HEK293 (cell line): ENCODE data around the gene SLC5A4.

Experiments used
- CTCF ChIA-PET: fragments of 350-600 bp; formaldehyde crosslinking; extraction: SDS; loops from one replicate; lab custom pipeline; 2021; ENCODE audit warnings: antibody characterized with exemption; lab: Yijun Ruan, JAX
- POLR2A ChIA-PET: fragments of 300-600 bp; formaldehyde crosslinking; extraction: SDS; loops from one replicate; lab custom pipeline; 2020; ENCODE audit warnings: antibody characterized with exemption, inconsistent platforms; lab: Yijun Ruan, JAX
- H3K27ac ChIP-seq: fragments of 200-500 bp; sonication (Bioruptor generic); 2 replicates; pipeline ENCODE4 v1.5.1; 2014; ENCODE audit warnings: low read depth, low read length, control low read depth, inconsistent platforms; ENCODE audit errors: extremely low read depth
- H3K36me3 ChIP-seq, 2 experiments: fragments of 200-500 bp in 1 of 2; sonication (Bioruptor generic) in 1 of 2; 1 replicate in 1 of 2; 2 replicates in 1 of 2; pipeline ENCODE4 v1.5.1; 2014 to 2017; ENCODE audit warnings: inconsistent platforms in 2 of 2, low read length in 2 of 2; ENCODE audit not compliant: control insufficient read depth in 2 of 2, insufficient read depth in 1 of 2
- H3K4me1 ChIP-seq: fragments of 200-500 bp; sonication (Bioruptor generic); 2 replicates; pipeline ENCODE4 v1.5.1; 2014; ENCODE audit warnings: mild to moderate bottlenecking, low read length, inconsistent platforms; ENCODE audit not compliant: control insufficient read depth, insufficient read depth
- H3K4me3 ChIP-seq: 2 replicates; pipeline ENCODE4 v1.5.1; 2011; ENCODE audit warnings: low read depth, mild to moderate bottlenecking, control low read depth, low read length, moderate library complexity
- H3K9me3 ChIP-seq: fragments of 200-500 bp; sonication (Bioruptor generic); 2 replicates; pipeline ENCODE4 v1.5.1; 2014; ENCODE audit warnings: low read depth, low read length, inconsistent platforms; ENCODE audit not compliant: control insufficient read depth, insufficient read depth
- EGR2 ChIP-seq: fragments of 450-650 bp; formaldehyde crosslinking; IDR thresholded peaks from 2 replicates; pipeline ENCODE4 v1.5.1; 2016; ENCODE audit warnings: low read depth, missing biosample characterization, missing genetic modification characterization
- MEIS1 ChIP-seq: sonication (generic); formaldehyde crosslinking; IDR thresholded peaks from 2 replicates; pipeline ENCODE4 v1.8.1; 2022; ENCODE audit warnings: missing genetic modification reagents, mild to moderate bottlenecking, borderline replicate concordance
- PRDM1 ChIP-seq: fragments of 450-650 bp; formaldehyde crosslinking; IDR thresholded peaks from 2 replicates; pipeline ENCODE4; 2016; ENCODE audit warnings: missing biosample characterization, missing genetic modification characterization
- SCRT2 ChIP-seq: fragments of 450-650 bp; formaldehyde crosslinking; IDR thresholded peaks from 2 replicates; pipeline ENCODE4 v1.5.1; 2016; ENCODE audit warnings: missing biosample characterization, missing genetic modification characterization
- ZFP41 ChIP-seq: fragments of 450-650 bp; formaldehyde crosslinking; IDR thresholded peaks from 2 replicates; pipeline ENCODE4 v1.5.1; 2016; ENCODE audit warnings: missing biosample characterization, missing genetic modification characterization, borderline replicate concordance
- ZNF114 ChIP-seq: fragments of 450-650 bp; formaldehyde crosslinking; IDR thresholded peaks from 2 replicates; pipeline ENCODE4 v1.5.0; 2017; ENCODE audit warnings: missing biosample characterization, missing genetic modification characterization
- ZNF175 ChIP-seq: fragments of 450-650 bp; formaldehyde crosslinking; IDR thresholded peaks from 2 replicates; pipeline ENCODE4 v1.5.1; 2016; ENCODE audit warnings: missing biosample characterization, missing genetic modification characterization
- ZNF184 ChIP-seq: fragments of 450-650 bp; IDR thresholded peaks from 2 replicates; pipeline ENCODE4 v1.5.1; 2018; ENCODE audit warnings: missing biosample characterization, mild to moderate bottlenecking, missing genetic modification characterization
- ZNF2 ChIP-seq: fragments of 450-650 bp; formaldehyde crosslinking; IDR thresholded peaks from 2 replicates; pipeline ENCODE4 v1.5.1; 2016; ENCODE audit warnings: missing biosample characterization, missing genetic modification characterization
- ZNF214 ChIP-seq: fragments of 450-650 bp; formaldehyde crosslinking; IDR thresholded peaks from 2 replicates; pipeline ENCODE4 v1.5.1; 2017; ENCODE audit warnings: missing biosample characterization, mild to moderate bottlenecking, missing genetic modification characterization, borderline replicate concordance
- ZNF266 ChIP-seq: fragments of 450-650 bp; formaldehyde crosslinking; IDR thresholded peaks from 2 replicates; pipeline ENCODE4 v1.5.1; 2016; ENCODE audit warnings: missing biosample characterization, missing genetic modification characterization, low read depth
- ZNF624 ChIP-seq: fragments of 450-650 bp; formaldehyde crosslinking; IDR thresholded peaks from 2 replicates; pipeline ENCODE4 v1.5.1; 2017; ENCODE audit warnings: missing biosample characterization, missing genetic modification characterization
- ZNF654 ChIP-seq: fragments of 450-650 bp; formaldehyde crosslinking; IDR thresholded peaks from 2 replicates; pipeline ENCODE4 v1.5.1; 2016; ENCODE audit warnings: low read depth, missing biosample characterization, missing genetic modification characterization
- ZNF785 ChIP-seq: fragments of 450-650 bp; formaldehyde crosslinking; IDR thresholded peaks from 2 replicates; pipeline ENCODE4 v1.5.1; 2016; ENCODE audit warnings: missing biosample characterization, missing genetic modification characterization
- ZNF791 ChIP-seq: fragments of 450-650 bp; formaldehyde crosslinking; IDR thresholded peaks from 2 replicates; pipeline ENCODE4 v1.5.1; 2016; ENCODE audit warnings: missing biosample characterization, missing genetic modification characterization
- ZNF843 ChIP-seq: fragments of 450-650 bp; formaldehyde crosslinking; IDR thresholded peaks from 2 replicates; pipeline ENCODE4 v1.5.1; 2016; ENCODE audit warnings: missing biosample characterization, missing genetic modification characterization
- TF ChIP-seq, protein P1 (sequence below): fragments of 450-650 bp; formaldehyde crosslinking; IDR thresholded peaks from 2 replicates; pipeline ENCODE4 v1.5.1; 2016; ENCODE audit warnings: missing biosample characterization, missing genetic modification characterization
- TF ChIP-seq, protein P2 (sequence below): fragments of 450-650 bp; formaldehyde crosslinking; IDR thresholded peaks from 2 replicates; pipeline ENCODE4 v1.5.1; 2017; ENCODE audit warnings: missing biosample characterization, missing genetic modification characterization
- TF ChIP-seq, protein P3 (sequence below): fragments of 450-650 bp; formaldehyde crosslinking; IDR thresholded peaks from 2 replicates; pipeline ENCODE4 v1.5.1; 2016; ENCODE audit warnings: missing biosample characterization, missing genetic modification characterization
- TF ChIP-seq, protein P4 (sequence below): fragments of 450-650 bp; formaldehyde crosslinking; IDR thresholded peaks from 2 replicates; pipeline ENCODE4 v1.5.1; 2016; ENCODE audit warnings: missing biosample characterization, missing genetic modification characterization

The SLC5A4 gene

DNA sequence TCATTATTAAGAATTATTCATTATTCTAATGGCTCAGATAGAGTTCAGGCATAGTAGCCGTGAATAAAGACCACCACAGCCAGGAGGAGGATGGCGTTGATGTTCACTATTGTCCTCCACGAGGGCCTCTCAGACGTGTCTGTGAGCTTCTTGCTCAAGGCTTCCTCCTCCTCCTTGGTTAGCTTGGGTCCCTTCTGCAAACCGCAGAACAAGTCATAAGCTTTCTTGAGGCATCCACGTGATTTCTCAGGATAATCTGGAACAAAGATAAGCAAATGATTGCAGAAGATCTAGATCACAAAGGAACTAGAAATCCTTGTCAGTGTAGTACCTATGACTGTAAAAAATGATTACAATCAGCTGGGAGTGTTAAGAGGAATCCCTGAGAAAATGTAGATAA lies 36.7 kb downstream of the SLC5A4 start:
- POLR2A ChIA-PET, result no interaction called here
- H3K9me3 ChIP-seq, result no peaks in the 10 kb centered on the region
- CTCF ChIA-PET, result interaction anchor here (1.0 to 1.4 kb wide), 4 partner anchors 11 to 127 kb away, joined by 3 to 5 read pairs (median 4); no protein-coding TSS in a partner anchor
- no peak overlapping the region for H3K27ac ChIP-seq
- H3K4me3 ChIP-seq, result no peak overlapping the region
- H3K36me3 ChIP-seq, result no peaks in the 10 kb centered on the region
- no peaks in the 10 kb centered on the region for H3K4me1 ChIP-seq
- no peak for TF ChIP-seq MEIS1 (CRISPR knock-in tag)
- TF ChIP-seq, protein P1, sequence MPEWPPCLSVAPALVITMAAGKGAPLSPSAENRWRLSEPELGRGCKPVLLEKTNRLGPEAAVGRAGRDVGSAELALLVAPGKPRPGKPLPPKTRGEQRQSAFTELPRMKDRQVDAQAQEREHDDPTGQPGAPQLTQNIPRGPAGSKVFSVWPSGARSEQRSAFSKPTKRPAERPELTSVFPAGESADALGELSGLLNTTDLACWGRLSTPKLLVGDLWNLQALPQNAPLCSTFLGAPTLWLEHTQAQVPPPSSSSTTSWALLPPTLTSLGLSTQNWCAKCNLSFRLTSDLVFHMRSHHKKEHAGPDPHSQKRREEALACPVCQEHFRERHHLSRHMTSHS (tag by site-specific recombination), result no peak
- no peak for TF ChIP-seq ZNF114 (tag by site-specific recombination)
- no peak for TF ChIP-seq ZNF791 (tag by site-specific recombination)
- TF ChIP-seq, protein P2, sequence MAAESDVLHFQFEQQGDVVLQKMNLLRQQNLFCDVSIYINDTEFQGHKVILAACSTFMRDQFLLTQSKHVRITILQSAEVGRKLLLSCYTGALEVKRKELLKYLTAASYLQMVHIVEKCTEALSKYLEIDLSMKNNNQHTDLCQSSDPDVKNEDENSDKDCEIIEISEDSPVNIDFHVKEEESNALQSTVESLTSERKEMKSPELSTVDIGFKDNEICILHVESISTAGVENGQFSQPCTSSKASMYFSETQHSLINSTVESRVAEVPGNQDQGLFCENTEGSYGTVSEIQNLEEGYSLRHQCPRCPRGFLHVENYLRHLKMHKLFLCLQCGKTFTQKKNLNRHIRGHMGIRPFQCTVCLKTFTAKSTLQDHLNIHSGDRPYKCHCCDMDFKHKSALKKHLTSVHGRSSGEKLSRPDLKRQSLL, result no peak
- no peak for TF ChIP-seq ZNF785 (tag by site-specific recombination)
- TF ChIP-seq ZNF266 (tag by site-specific recombination), result no peak
- TF ChIP-seq ZNF214 (tag by site-specific recombination), result no peak
- TF ChIP-seq PRDM1 (tag by site-specific recombination), result no peak
- TF ChIP-seq, all 188 proteins: peak for 0

DNA sequence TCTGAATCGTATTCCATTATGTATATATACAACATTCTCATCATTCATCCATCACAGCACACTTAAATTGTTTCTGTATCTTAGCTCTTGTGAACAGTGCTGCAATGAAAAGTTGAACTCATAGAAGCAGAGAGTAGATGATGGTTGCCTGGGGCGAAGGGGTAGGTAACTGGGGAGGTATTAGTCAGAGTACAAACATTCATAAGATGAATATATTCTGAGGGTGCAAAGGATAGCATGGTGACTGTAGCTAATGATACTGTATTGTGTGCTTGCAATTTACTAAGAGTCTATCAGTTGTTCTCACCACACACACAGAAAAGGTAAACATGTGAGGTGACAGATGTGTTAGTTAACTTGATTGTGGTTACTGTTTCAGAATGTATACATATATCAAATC lies 37.7 kb downstream of the SLC5A4 start:
- ChIA-PET CTCF (interaction anchor here (0.6 to 1.2 kb wide), 4 partner anchors 10 to 536 kb away, joined by 3 to 6 read pairs (median 3); partner anchors contain the start of gene RFPL2), POLR2A (no interaction called here)
- TF ChIP-seq, protein P3, sequence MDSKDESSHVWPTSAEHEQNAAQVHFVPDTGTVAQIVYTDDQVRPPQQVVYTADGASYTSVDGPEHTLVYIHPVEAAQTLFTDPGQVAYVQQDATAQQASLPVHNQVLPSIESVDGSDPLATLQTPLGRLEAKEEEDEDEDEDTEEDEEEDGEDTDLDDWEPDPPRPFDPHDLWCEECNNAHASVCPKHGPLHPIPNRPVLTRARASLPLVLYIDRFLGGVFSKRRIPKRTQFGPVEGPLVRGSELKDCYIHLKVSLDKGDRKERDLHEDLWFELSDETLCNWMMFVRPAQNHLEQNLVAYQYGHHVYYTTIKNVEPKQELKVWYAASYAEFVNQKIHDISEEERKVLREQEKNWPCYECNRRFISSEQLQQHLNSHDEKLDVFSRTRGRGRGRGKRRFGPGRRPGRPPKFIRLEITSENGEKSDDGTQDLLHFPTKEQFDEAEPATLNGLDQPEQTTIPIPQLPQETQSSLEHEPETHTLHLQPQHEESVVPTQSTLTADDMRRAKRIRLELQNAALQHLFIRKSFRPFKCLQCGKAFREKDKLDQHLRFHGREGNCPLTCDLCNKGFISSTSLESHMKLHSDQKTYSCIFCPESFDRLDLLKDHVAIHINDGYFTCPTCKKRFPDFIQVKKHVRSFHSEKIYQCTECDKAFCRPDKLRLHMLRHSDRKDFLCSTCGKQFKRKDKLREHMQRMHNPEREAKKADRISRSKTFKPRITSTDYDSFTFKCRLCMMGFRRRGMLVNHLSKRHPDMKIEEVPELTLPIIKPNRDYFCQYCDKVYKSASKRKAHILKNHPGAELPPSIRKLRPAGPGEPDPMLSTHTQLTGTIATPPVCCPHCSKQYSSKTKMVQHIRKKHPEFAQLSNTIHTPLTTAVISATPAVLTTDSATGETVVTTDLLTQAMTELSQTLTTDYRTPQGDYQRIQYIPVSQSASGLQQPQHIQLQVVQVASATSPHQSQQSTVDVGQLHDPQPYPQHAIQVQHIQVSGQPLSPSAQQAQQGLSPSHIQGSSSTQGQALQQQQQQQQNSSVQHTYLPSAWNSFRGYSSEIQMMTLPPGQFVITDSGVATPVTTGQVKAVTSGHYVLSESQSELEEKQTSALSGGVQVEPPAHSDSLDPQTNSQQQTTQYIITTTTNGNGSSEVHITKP (tag by site-specific recombination), result no peak
- TF ChIP-seq ZNF624 (tag by site-specific recombination) (no peak), ZFP41 (tag by site-specific recombination) (no peak), ZNF843 (no peak)
- no peak overlapping the region for H3K27ac ChIP-seq
- no peak overlapping the region for H3K4me3 ChIP-seq
- no peaks in the 10 kb centered on the region for H3K36me3 ChIP-seq
- no peaks in the 10 kb centered on the region for H3K4me1 ChIP-seq
- H3K9me3 ChIP-seq, result no peaks in the 10 kb centered on the region

DNA sequence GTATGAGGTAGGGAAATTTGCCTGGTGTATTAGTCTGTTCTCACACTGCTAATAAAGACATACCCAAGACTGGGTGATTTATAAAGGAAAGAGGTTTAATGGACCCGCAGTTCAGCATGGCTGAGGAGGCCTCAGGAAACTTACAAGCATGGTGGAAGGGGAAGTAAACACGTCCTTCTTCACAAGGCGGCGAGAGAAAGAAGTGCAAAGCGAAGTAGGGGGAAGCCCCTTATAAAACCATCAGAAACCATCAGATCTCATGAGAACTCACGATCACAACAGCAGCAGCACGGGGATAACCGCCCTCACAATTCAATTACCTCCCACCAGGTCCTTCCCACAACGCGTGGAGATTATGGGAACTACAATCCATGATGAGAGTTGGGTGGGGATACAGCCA lies 38.2 kb downstream of the SLC5A4 start:
- Histone ChIP-seq H3K4me1 (no peaks in the 10 kb centered on the region), H3K27ac (no peak overlapping the region), H3K4me3 (no peak overlapping the region), H3K36me3 (no peaks in the 10 kb centered on the region), H3K9me3 (no peaks in the 10 kb centered on the region)
- CTCF ChIA-PET, result interaction anchor here (0.7 to 1.2 kb wide), 2 partner anchors 10 to 12 kb away, joined by 3 to 6 read pairs; partner anchors contain the start of gene RFPL2
- POLR2A ChIA-PET, result no interaction called here
- TF ChIP-seq SCRT2 (tag by site-specific recombination), result no peak
- TF ChIP-seq ZNF654 (tag by site-specific recombination), result no peak
- no peak for TF ChIP-seq ZNF184
- no peak for TF ChIP-seq ZNF2 (tag by site-specific recombination)
- TF ChIP-seq, protein P4, sequence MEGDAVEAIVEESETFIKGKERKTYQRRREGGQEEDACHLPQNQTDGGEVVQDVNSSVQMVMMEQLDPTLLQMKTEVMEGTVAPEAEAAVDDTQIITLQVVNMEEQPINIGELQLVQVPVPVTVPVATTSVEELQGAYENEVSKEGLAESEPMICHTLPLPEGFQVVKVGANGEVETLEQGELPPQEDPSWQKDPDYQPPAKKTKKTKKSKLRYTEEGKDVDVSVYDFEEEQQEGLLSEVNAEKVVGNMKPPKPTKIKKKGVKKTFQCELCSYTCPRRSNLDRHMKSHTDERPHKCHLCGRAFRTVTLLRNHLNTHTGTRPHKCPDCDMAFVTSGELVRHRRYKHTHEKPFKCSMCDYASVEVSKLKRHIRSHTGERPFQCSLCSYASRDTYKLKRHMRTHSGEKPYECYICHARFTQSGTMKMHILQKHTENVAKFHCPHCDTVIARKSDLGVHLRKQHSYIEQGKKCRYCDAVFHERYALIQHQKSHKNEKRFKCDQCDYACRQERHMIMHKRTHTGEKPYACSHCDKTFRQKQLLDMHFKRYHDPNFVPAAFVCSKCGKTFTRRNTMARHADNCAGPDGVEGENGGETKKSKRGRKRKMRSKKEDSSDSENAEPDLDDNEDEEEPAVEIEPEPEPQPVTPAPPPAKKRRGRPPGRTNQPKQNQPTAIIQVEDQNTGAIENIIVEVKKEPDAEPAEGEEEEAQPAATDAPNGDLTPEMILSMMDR, result no peak
- TF ChIP-seq ZNF175, result no peak
- TF ChIP-seq EGR2 (tag by site-specific recombination), result peak; percentile 5; the same call in 1 of the 2 replicates
